Measurements from ENCODE around the gene CLCNKB.
A peak's percentile ranks its signal among the peaks of the same experiment; 100 is the strongest.
"Not testable (repeated sequence)": the region's sequence is repeated elsewhere in the genome, so short reads cannot be mapped to it uniquely, and the experiment has no call there.

CLCNKB gene

DNA sequence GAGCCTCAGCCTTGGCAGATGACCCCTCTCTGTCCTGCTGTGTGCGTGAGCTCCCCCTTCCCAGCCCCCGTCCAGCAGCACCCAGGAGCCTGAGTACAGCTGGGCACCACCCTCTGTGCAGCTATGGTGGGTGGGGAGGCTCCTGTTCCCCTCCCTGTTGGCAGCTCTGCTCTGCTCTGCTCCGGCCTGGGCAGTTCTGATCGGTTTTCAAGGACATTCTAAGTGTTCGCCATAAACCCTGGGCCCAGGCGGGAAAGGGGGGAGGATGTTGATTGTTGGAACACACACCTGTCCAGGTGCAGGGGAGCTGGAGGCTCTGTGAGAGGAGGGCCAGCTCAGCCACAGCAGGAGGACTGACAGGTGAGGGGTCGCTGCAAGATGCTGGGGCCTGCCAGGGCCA lies at the start of gene CLCNKB:
Gene CLCNKB (plus strand): TSS at position 262 of the 400 bp plus-strand sequence. CDS start 711 bp downstream, outside the sequence.
- DNase-seq (ENCODE audit: low read depth): no peak

DNA sequence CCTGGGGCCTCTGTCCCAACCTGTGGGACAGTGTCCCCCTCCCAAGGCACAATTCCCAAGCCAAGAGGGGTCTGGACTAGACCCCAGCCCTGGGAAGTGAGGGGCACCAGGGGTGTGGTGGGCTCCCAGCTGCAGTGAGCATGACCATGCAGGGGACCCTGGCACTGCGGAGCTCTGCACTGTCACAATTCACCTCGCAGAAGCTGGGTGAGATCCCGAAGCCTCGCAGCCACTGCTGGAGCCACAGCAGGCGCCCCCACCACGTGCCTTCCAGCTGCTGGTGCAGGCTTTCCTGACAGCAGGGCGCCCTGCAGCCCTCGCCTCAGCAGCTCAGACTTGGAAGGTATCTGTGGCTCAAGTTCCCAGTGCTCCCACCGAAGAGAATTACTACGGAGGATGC lies 49.5 kb upstream of the CLCNKB start:
- no peak for DNase-seq (ENCODE audit: low read depth)

DNA sequence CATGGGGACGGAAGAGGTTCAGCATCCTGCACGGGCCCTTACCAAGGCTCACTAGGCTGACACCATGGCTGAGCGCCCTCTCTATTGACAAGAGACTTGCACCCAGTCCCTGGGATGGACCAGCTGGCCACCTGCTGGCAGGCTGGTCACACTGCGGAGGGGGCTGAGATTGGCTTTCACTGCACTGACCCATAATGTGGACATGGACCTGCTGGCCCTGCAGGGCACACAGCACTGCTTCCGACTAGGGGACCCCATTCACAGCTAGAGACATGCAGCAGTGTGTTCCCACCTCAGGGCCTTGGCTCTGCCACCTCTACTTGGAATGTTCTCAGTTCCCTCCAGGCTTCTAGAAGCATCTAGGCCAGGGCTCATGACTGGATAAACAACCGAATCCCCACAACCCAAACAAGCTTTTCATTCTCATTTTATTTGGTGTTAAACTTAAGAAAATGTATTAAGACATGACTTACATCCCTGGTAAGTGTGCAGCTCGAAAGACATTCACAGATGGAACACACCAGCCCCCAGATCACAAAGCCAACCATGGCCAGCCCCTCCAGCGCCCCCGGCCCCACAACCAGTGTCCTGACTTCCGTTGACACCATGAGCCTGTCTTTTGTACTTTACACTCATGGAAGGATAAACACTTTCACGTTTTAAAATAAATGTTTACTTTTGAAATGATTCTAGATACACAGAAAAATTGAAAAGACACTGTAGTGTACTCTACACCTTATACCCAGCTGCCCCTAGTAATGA lies 48.8 kb upstream of the CLCNKB start:
- peak; percentile 77 for DNase-seq (ENCODE audit: low read depth)

DNA sequence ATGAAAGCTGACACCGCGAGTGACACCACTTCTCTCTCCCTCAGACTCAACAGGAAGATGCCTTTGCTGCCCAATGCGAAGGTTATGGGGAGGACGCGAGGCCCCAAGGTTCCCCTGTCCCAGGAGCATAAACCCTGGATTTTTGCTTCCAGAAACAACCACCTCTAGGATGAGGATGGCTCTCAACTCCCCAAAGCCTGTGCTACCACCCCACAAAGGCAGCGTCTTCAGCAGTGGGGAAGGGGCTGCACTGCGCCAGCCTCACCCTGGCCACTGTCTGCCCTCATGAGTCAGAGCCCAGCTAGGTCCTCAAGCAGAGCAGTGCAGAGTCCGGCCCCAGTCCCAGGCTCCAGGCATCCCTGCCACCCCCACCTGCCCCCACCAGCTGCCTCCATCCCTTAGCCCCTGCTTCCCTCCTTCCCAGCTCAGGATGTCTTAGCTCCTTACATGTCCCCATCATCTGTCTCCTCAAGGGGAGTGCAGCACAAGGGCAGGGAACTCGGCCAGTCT lies 46.5 kb upstream of the CLCNKB start:
- no peak for DNase-seq (ENCODE audit: low read depth)

DNA sequence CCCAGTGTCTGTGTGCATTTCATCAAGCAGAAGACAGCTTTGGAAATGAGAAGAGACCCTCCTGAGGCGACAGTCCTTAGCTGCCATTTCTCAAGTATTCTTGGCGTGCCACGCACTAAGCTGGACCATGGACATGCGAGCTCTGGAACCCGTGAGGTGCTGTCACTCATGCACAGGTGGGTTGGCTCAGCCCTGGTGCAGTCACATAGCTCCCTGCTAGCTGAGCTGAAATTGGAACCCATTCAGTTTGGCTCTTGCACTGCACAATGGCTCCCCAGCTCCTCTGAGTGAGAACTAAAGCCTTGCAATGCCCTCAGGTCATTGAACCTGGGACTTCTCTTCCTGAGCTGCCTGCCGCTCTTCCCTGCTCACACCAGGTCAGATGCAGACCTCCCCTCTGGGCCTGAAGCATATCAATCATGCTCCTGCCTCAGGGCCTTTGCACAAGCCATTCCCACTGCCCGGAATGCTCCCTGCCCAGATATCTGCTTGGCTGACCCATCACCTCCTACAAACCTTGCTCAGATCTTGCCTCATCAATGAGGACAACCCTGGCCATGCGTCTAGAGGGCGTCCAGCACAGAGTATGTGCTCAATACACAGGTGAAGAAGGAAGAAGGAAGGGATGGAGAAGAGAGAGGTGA lies 45.8 kb upstream of the CLCNKB start:
- DNase-seq (ENCODE audit: low read depth): no peak

DNA sequence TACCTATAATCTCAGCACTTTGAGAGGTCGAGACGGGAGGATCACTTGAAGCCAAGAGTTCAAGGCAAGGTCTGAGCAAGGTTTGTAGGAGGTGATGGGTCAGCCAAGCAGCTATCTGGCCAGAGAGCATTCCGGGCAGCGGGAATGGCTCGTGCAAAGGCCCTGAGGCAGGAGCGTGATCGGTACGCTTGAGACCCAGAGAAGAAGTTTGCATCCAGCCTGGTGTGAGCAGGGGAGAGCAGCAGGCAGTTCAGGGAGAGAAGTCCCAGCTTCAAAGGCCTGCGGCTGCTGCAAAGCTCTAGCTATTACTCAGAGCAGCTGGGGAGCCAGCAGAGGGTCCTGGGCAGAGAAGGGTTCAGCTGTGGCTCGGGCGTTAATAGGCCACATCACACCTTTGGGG lies 44.7 kb upstream of the CLCNKB start:
- no peak for DNase-seq (ENCODE audit: low read depth)

DNA sequence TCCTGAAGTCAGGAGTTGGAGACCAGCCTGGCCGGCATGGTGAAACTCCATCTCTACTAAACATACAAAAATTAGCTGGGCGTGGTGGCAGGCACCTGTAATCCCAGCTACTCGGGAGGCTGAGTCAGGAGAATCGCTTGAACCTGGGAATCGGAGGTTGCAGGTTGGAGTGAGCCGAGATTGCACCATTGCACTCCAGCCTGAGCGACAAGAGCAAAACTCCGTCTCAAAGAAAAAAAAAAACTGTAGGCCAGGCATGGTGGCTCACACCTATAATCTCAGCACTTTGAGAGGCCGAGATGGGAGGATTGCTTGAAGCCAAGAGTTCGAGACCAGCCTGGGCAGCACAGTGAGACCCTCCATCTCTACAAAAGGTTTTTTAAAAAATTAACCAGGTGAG lies 42.3 kb upstream of the CLCNKB start:
- not testable (repeated sequence) for DNase-seq (ENCODE audit: low read depth)

DNA sequence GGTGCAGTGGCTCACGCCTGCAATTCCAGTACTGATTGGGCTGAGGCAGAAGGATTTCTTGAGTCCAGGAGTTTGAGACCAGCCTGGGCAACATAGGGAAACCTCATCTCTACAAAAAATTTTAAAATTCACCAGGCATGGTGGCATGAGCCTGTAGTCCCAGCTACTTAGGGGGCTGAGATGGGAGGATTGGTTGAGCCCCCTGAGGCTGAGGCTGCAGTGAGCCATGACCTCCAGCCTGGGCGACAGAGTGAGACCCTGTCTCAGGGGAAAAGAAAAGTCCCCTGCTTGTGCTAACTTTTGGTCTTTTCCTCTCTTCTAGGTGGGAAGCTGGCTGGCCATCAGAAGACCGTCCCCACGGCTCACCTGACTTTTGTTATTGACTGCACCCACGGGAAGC lies 38.0 kb upstream of the CLCNKB start:
- DNase-seq (ENCODE audit: low read depth): no peak

DNA sequence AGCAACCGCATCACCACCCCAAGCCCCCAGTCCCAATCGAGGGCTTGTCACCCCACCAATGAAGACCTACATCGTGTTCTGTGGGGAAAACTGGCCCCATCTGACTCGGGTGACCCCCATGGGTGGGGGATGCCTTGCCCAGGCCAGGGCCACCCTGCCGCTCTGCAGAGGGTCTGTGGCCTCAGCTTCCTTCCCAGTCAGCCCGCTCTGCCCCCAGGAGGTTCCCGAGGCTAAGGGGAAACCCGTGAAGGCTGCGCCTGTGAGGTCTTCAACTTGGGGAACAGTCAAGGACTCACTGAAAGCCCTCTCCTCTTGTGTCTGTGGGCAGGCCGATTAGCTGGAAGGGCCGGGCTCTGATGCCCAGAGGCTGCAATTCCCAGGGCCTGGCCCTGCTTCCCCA lies 37.6 kb upstream of the CLCNKB start:
- no peak for DNase-seq (ENCODE audit: low read depth)

DNA sequence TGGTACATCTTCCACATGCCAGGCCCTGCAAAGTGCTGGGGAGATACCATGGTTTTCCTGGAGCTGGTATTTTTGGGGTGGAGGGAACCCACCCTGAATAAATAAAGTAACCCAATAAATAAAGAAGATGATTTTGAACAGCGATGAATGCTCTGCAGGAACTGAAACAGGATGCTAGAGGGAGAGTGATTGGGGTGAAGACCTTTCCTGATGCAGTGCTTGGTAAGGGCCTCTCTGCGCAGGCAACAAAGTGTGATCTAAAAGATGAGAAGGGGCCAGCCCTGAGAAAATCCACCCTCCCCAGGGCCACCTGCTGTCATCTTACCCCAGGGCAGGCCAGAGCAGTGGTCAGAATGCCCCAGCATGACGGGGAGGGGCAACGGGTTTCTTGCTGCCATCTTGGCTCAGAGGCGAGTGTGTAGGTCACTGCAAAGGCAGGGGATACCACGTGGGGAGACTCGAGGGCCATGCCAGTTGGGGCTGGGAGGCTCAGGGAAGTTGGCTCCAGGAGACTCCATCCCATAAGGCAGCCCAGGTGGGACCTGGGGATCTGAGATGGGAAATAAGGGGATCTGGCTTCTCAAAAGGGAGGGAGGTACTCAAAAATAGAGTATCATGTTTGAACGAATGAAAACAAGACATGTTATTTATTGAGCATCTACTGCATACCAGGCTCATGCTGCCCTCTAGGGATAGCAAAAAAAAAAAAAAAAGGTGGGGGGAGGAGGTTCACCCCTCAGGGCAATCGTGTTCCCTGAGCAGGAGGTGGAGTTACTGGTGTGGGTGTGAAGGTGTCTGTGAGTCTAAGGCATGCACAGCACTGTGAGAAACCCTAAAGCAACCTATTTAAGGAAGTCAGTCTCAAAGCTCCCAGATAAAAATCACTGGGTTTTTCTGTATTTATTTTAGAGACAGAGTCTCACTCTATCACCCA lies 36.8 kb upstream of the CLCNKB start:
- DNase-seq (ENCODE audit: low read depth): peak; percentile 69

DNA sequence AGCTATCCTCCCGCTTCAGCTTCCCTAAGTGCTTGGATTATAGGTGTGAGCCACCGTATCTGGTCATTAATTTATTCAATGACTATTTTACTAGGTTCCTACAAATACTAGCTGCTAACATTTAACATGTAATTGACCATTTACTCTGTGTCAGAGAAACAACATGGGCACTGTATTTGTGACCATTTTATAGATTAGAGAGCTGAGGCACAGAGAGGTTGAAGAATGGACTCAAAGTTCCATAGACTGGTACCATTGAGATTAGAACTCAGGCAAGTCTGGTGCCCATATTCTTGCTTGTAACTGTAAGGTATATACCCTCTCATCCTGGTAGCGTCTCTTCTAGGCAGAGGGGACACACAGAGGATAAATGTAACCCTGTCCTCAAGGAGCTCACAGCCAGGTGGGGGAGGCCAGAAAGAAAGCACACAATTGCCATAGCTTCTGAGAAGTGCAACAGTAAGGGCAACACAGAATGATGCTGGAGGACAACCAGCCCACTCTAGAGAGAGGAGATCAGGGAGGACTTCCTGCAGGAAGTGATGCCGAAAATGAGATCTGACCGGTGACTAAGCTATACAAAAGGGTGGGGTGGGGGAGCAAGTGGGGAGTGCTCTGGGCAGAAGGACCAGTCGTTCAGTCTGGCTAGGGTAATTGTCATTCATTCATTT lies 35.8 kb upstream of the CLCNKB start:
- DNase-seq (ENCODE audit: low read depth): no peak

DNA sequence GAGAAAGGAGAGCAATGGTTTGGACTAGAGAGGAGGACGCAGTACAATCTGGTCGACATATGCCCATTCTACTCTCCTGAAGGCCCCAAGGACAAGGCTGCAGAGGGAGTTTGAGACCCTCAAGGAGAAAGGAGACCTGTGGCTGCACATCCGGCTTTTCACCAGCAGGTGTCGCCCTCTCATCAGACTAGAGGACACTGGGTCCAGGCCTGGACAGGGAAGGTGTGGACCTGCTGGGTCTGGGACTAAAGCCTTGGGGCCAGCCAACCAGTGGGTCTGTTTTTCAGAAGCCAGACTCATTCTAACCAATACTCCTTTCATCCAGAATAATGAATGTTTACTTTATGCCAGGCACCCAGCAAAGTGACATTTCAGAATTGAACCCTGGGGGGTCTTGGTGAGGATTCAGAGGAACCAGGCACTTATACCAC lies 34.5 kb upstream of the CLCNKB start:
- peak; percentile 76 for DNase-seq (ENCODE audit: low read depth)

DNA sequence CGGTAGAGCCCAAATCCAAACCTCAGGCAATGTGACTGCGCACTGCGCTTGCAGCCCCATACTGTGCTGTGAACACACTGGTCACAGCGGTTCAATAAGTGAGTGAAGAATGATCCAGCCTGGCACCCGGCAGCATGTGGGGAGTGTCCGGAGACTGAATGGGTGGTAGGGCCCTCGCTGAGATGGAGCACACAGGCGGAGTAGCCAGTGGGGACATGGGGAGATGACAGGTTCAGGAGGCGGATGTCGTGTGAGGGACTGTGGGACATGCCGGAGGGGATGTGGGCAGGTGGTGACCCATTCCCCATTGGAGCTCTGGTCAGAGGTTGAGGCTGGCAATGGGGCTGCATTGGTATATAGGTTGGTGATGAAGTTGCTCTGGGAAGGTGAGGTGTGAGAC lies 33.9 kb upstream of the CLCNKB start:
- DNase-seq (ENCODE audit: low read depth): no peak

DNA sequence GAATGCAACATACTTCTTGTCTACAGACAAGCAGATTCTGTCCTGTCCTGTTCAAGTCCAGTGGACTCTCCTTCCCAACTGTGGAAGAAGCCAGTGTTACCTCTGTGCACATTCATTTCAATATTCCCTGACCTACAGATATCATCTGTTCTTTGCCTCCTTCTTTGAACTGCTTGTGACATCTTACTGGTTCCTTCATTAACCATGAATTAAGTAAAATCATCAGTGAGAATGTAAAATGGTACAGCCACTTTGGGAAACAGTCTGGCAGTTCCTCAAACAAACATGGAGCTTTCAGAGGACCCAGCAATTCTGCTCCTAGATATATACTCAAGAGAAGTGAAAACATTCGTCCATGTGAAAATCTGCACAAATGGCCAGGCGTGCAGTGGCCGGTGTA lies 32.7 kb upstream of the CLCNKB start:
- no peak for DNase-seq (ENCODE audit: low read depth)

DNA sequence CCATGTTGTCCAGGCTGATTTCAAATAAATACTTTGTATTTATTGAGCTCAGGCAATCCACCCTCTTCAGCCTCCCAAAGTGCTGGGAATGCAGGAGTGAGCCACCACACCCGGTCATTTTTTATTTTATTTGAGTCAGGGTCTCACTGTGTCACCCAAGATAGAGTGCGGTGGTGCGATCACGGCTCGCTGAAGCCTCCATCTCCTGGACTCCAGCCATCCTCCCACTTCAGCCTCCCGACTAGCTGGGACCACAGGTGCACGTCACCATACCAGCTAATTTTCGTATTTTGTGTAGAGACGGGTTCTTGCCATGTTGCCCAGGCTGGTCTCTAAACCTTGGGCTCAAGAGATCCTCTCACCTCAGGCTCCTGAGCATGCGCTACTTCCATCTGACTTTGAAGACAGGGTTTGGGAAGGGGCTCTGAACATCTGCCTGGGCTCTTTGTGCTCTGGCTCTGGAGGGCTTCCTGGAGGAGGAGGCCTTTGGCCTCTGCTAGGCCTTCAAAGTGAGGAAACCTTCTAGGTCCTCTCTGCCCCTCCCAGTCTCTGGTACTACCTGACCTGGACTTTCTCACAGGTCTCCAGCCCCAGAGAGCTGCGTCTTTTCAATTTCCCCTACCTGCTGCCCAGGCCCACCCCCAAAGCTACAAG lies 31.5 kb upstream of the CLCNKB start:
- DNase-seq (ENCODE audit: low read depth): no peak

DNA sequence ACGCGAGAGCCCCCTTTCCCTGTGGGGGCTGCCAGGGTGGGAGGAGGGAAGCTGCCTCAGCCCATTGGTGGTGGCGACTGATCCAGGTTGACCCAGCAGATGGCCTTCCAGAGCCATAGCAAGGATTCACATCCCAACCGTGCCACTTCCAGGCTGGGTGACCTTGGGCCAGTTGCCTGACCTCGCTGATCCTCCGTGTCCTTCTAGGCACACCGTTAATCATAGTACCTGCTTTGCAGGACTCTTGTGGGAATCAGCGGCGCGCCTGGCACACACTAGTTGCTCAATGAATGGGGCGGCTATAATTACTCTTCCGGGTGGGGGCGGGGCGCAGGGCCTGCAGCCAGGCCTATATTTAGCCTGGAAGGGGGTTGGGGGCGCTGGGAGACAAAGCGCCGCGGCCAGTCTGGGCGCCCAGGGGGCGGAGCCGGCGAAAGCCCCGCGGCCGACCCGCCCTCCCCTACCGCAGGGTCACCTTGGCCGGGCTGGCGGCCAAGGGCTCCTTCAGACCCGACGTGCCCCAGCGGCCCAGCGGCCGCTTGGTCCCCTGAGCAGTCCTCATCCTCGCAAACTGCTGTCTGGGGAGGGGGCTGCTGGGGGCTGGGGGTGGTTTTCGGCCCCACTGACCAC lies 30.9 kb upstream of the CLCNKB start:
- DNase-seq (ENCODE audit: low read depth): peak; percentile 87

DNA sequence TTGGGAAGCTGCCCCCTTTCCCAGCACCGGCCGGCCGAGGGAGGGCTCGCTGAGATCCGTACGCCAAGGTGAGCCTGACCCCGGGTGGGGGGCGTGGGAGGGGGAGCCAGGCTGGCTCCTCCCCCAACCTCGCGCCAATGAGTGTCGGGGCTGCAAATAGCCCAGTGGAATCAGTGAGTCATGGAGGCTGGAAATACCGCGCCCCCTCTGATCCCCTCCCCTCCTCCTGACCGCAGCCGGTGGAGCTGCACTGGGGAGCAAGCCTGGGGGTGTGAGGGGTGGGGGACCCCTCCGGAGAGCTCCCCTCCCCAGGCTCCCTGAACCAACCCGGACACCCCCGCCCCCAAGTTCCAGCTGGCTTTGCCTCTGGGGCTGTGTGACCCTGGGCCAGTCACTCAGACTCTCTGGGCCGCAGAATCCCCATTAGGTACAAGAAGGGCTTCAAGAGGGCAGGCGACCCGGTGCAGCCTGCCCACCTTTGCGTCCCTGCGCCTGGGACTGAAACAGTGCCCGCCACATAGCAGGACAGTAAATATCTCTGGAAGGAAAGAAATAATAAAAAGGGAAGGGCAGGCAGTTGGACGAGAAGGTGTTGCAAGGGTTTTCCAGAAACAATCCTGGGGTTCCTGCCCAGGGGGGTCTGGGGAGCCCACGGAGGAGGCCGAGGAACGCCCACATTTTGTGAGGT lies 30.2 kb upstream of the CLCNKB start:
- DNase-seq (ENCODE audit: low read depth): peak; percentile 84

DNA sequence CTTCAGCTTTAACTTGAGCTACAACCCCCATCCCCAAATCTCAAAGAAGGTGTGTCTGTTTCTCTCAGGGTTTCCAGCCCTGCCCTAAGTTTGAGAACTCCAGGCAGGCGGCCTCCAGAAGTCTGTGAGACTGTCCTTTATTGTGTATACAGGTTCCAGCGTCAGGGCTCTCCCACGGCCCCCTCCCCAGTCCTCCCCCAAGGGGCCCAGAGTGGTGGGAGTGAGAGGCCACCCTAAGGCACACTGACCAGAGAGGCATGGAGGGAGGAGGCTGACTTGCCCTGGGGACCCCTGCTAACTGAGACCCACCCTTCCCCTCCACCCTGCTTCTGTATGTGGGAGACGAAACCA lies 29.7 kb upstream of the CLCNKB start:
- no peak for DNase-seq (ENCODE audit: low read depth)

DNA sequence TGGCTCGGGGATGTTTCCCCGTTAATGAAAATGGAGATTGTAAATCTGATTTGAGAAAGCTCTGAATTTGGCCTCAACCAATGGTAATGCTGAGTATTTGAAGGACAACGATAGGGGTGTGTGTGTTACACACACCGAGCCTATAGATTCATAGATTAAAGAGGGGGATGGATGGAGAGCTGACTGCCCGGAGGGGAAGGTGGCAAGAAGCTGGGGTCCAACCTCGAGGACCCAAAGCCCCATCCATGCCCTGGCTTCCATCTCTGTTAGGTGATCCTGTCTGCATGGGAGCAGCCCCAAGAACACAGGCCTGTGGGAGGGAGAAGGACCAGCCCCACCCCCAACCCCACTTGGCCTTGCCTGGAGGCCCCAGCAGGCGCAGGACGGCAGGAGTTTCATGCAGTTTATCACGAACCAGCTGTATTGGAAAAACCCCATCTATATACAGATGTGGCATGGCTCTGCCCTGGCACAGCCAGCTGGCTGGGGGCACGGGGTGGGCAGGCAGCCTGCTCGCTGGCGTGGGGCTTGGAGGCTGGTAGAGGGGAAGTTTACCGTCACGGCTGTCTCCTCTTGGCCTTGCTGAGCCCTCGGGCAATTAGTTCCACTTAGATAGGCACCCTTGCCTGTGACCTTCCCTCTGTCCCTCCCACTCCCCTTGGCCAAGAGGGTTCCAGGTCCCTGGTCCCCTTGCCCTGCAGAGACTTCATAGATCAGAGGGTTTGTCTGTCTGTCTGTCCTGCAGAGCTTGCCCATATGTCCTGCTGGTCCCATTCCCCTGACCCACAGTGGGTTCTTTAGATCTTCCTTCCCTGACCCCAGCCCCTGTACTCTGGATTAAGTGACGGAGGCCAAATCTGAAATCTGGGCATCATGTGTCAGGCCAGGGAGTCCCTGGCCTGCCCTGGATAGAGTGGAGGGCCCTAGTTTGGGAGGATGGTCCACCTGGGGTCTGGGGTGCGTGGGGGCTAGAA lies 28.8 kb upstream of the CLCNKB start:
- no peak for DNase-seq (ENCODE audit: low read depth)

Data from EH (cell line).